Hepatocyte (in vitro differentiated cells): Measurements from ENCODE around the gene COA3.
A peak's percentile ranks its signal among the peaks of the same experiment; 100 is the strongest.

ENCODE experiments used
- CTCF ChIP-seq: fragments of 200-600 bp; sonication (generic); IDR thresholded peaks from 2 replicates; pipeline ENCODE4 v1.5.1; 2016; ENCODE audit warnings: antibody characterized with exemption, mild to moderate bottlenecking; ENCODE audit not compliant: poor library complexity
- EZH2 ChIP-seq: fragments of 200-600 bp; sonication (generic); IDR thresholded peaks from 2 replicates; pipeline ENCODE4 v1.6.1; 2016; ENCODE audit warnings: antibody characterized with exemption, mild to moderate bottlenecking, borderline replicate concordance

- TF ChIP-seq CTCF (no peak), EZH2 (peak; percentile 36)
Observed at GRCh38 chr17:42760652-42761581, 37.6 kb downstream of the COA3 start, which contains the start of gene RAMP2.
